ENCODE measurements around the gene ACCS.

- TF ChIP-seq CTCF (IDR thresholded peaks at IDR 0.05) (no peak), POLR2A (IDR thresholded peaks at IDR 0.05) (no peak)
Measured at GRCh38 chr11:44083433-44083832, 17.4 kb downstream of the ACCS start.

Data from testis (tissue), 2 donors.